Ramos (cell line): ENCODE data around the gene GABRA4.

ENCODE experiments used
- in situ Hi-C: fragments of 300-500 bp; cut with MboI; formaldehyde crosslinking; loops from one replicate; pipeline ENCODE4 v1.14.3; 2022; ENCODE audit warnings: low sequenced_read_pairs; ENCODE audit not compliant: unreplicated experiment

Gene GABRA4

DNA sequence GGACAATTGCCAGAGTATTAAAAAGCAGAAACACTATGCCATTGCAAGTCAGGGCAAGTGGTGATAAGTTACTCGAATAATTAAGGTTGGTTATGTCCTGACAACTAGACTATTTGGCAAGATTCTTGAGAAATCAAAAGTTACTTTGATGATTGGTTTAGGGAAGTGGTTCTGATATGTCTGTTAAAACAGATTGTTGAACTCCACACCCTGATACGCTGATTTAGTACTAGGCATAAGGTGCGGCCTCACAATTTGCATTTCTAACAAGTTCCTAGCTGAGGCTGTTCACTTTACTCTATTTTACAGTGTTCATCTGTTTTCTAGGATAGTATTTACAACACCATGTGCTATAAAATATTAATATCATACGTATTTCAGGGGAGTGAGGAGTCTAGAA is 12.5 kb downstream of the GABRA4 start:
- in situ Hi-C loops, result no loop called here

DNA sequence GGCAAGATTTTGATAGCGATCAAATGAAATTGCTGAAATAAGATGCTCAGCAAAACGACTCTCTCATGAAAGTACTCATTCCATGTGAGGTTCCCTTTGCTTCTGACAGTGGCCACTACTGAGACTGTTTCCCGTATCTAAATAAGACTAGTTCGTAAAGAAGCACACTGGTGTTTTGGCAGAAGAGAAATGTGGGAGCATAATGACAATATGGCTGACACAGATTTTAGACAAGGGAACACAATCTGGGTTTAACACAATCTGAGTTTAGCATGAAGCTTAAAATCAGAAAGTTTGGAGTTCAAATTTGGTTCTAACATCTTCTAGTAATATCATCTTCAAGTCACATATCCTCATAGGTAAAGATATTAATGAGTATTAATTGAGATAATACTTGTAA is 13.7 kb downstream of the GABRA4 start:
- in situ Hi-C loops, result no loop called here

GRCh38 chr4:46979283-46979682 is 14.1 kb downstream of the GABRA4 start:
- in situ Hi-C loops, result no loop called here

- in situ Hi-C loops, result no loop called here
Measured at GRCh38 chr4:46977245-46977644, 16.1 kb downstream of the GABRA4 start.

- in situ Hi-C loops, result no loop called here
Measured at GRCh38 chr4:46975812-46976553, 17.4 kb downstream of the GABRA4 start.

DNA sequence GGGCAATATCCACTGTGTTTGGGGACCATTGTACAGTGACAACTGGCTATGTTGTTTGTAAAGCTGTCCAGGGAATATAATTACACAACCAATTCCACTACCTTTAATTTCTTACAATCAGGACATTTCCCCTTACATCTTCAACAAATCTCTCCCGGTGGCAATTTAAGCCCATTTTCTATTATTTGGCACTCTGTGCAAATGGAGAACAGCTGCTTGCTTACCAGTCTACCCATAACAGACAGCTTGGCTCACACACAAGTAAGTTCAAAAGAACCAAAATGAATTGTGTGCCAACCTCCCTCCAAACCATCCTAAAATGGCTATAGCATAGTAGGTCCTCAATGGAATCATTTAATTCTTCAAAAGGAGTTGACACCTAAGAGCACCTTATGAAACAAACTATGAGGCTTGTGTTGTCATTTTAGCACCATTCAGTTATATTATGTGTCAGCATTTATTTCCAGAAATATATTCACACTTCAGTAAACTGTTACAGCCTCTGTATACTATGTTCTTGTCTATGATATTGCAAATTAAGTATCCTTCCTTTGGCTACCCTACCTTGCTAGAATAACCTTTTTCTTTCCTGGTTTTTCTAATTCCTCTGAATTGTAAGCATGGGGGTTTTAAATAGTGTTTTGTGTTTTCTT is 18.4 kb downstream of the GABRA4 start:
- in situ Hi-C loops, result no loop called here

DNA sequence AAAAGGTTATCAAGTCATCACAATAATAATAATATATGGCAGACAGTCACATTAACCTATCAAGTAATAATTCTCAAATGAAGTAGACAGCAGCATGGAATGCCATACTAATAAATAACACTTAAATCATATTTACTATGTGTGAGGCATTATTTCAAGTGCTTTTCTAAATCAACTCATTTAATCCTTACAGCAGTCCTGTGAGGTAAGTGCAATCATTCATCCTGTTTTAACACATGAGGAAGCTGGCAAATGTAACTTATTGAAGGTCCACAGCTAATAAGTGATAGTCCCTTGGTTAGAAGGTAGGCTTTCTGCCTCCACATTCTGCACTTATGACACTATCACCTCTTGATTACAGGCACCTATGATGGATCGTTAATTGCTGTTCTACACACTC is 24.5 kb downstream of the GABRA4 start:
- in situ Hi-C loops, result no loop called here

GRCh38 chr4:46967631-46968030 is 25.8 kb downstream of the GABRA4 start:
- in situ Hi-C loops, result no loop called here

DNA sequence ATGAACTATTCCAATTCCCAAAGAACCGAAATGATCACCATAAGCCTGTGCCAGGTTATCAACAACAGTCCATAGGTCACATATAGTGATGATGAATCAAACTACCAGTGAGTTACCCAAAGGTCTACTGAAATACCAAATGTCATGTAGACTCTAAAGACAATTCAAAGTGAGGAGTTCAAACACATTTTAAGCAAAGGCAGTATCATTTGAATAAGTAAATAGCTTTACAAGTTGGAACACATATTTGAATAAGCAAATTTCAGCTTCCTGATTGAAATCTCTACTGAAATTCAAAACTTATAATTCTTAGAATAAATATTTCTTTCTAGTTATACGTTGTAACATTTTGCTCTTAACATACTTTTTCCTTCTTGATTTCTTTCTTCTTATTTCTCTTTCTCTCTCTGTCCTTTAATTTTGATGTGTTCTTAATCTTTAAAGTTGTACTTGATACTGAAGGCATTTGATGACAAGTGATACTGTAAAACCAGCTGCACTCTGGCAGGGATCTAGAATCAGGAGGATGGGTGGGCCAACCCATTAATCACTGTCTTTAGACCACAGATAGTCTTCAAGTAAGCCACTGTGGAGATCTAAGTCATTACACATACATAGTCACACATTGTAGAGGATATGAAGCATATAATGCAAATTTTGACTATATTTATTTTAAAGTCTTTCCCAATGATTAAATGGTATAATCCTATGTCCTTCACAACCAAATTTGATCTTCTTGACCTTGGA is 34.5 kb downstream of the GABRA4 start:
- in situ Hi-C loops, result no loop called here

DNA sequence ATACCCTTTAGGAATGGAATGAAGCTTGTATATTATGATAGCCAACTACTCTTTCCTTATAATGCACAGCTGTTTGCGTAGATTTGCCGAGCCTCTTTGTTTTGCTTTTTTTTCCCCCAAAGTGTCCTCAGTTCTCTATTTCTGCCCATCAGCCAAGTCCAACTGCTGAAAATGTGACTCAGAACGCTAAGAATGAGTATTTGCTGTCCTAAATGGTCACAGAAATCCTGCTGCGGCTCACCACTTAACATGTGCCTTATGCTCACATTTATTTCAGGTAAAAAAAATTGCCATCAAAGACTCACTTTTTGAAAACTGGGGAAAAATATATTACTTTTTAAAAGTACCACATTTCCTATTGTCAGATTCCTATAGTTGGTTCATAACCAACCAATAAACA is 36.9 kb downstream of the GABRA4 start:
- in situ Hi-C loops, result no loop called here

- in situ Hi-C loops, result no loop called here
Measured at GRCh38 chr4:46955601-46956000, 37.8 kb downstream of the GABRA4 start.

DNA sequence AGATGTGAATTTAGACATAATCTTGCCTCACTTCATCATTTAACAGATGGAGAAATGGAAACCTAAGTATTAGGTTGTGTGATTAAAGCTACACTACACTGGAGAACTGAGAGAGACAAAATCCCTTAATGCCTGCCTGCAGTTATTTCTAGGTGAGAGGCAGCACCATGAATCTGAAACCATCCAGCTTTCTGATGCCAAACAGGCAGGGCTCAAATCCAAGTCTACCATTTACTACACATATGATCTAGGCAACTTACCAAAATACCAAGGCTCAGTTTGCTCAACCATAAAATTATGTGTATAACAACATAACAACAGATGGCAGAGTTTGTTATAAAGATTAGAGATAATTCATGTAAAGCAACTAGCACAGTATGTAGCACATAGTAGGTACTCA is 38.7 kb downstream of the GABRA4 start:
- in situ Hi-C loops, result no loop called here

- in situ Hi-C loops, result no loop called here
Measured at GRCh38 chr4:46953564-46953963, 39.8 kb downstream of the GABRA4 start.

- in situ Hi-C loops, result no loop called here
Measured at GRCh38 chr4:46952451-46952850, 40.9 kb downstream of the GABRA4 start.

DNA sequence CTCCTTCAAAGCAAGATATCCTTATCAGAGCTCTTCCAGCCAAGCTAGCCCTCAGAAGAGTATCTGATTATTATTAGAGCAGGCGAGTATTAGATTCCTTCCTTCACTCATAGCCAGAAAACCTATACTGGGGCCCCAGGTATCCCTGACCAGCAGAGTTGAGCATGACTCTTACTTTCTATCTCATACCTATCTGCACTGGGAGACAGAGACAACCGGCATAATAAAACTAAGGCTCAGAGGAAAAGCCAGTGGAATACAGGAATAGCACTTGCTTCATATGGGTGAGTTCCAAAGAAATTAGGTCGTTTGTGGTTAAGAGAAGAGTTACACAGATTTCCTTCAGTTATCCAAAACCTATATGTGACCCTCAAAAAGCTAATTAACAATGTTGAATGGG is 42.6 kb downstream of the GABRA4 start:
- in situ Hi-C loops, result no loop called here

GRCh38 chr4:46949822-46950221 is 43.6 kb downstream of the GABRA4 start:
- in situ Hi-C loops, result no loop called here

- in situ Hi-C loops, result no loop called here
Measured at GRCh38 chr4:46947541-46947940, 45.8 kb downstream of the GABRA4 start.

GRCh38 chr4:46946919-46947536 is 46.4 kb downstream of the GABRA4 start:
- in situ Hi-C loops, result no loop called here

DNA sequence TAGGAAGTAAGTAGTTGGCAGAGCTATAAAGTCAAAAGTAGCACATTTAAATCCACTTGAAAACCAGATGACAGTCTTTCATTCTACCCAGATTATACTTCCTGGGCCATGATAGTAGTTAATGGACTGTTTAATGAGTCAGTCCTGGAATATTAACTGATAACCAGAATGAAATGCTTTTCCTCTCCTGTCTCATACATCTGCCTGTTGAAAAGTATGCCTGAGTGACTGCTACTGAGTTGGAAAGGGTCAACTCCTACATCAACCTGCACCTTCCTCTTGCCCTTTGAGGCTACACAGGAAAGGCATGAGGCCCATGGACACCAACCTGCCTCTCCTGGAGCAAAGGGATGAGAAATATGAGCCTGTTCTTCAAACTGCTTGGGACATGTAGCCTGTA is 48.3 kb downstream of the GABRA4 start:
- in situ Hi-C loops, result no loop called here

DNA sequence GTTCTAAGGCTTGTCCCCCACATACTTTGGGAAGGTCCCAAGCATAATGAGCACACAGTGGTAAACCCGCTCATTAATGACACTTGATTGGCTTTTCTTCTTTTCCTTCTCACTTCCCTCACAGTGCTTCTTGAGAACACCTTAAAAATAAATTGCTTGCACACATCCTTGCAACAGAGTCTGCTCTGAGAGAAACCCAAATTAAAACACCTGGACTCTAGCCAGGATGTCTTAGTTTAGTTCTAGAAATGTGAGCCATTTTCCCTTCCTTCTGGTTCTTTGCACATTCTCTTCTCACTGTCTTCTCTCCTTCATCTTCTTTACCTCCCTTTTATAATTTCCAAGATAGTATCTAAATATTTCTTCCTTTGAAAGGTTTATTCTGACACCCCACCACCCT is 49.0 kb downstream of the GABRA4 start:
- in situ Hi-C loops, result no loop called here

- in situ Hi-C loops, result no loop called here
Measured at GRCh38 chr4:46937493-46937892, 55.9 kb downstream of the GABRA4 start.
